IMR-90 (cell line): ENCODE data around the gene URB2. TPM values are rescaled to one million over a fixed set of nuclear protein-coding genes. Genes with fewer than 3 reads are reported as not detected.

Source experiments
- ATAC-seq: fragments of 200-7000 bp; cut with Tn5 transposase; 2 replicates; pipeline ENCODE4 v1.9.1; 2020; ENCODE audit warnings: low read depth, mild to moderate bottlenecking, moderate library complexity
- BruUV-seq: library from RNA; stranded (reverse); fragments of 400-500 nt; replicated peaks from 2 replicates; lab custom pipeline; 2021; lab: Mats Ljungman, UMichigan
- CTCF ChIA-PET: fragments of 300-600 bp; formaldehyde crosslinking; extraction: SDS; loops from one replicate; lab custom pipeline; 2021; ENCODE audit warnings: antibody characterized with exemption; lab: Yijun Ruan, JAX
- POLR2A ChIA-PET: fragments of 300-600 bp; sonication (Branson Sonifier 250); formaldehyde crosslinking; loops from one replicate; lab custom pipeline; 2022; ENCODE audit warnings: antibody characterized with exemption; ENCODE audit not compliant: unreplicated experiment; lab: Charles Lee
- DNase-seq: peaks from one replicate; pipeline ENCODE4 v3.0.0; 2013
- H2AFZ ChIP-seq: replicated peaks from 2 replicates; pipeline ENCODE3; 2013; ENCODE audit warnings: low read length, mild to moderate bottlenecking; ENCODE audit not compliant: poor library complexity
- H2AK5ac ChIP-seq: 2 replicates; pipeline ENCODE4 v1.6.1; 2013; ENCODE audit warnings: low read depth, low read length, inconsistent platforms
- H2AK9ac ChIP-seq: replicated peaks from 2 replicates; pipeline ENCODE3; 2013; ENCODE audit warnings: mild to moderate bottlenecking, low read depth, low read length, moderate library complexity; ENCODE audit not compliant: poor library complexity
- H2BK120ac ChIP-seq: 2 replicates; pipeline ENCODE4 v1.6.1; 2013; ENCODE audit warnings: low read depth, low read length, inconsistent platforms
- H2BK15ac ChIP-seq: 3 replicates; pipeline ENCODE4 v1.6.1; 2013; ENCODE audit warnings: low read depth, low read length, inconsistent platforms
- H2BK20ac ChIP-seq: 2 replicates; pipeline ENCODE4 v1.6.1; 2013; ENCODE audit warnings: low read depth, mild to moderate bottlenecking, inconsistent platforms, low read length, moderate library complexity
- H2BK5ac ChIP-seq: 2 replicates; pipeline ENCODE4 v1.6.1; 2013; ENCODE audit warnings: mild to moderate bottlenecking, low read depth, low read length, inconsistent platforms; ENCODE audit not compliant: poor library complexity, severe bottlenecking
- H3K14ac ChIP-seq: replicated peaks from 2 replicates; pipeline ENCODE4 v1.6.1; 2013; ENCODE audit warnings: low read depth, low read length, inconsistent platforms
- H3K18ac ChIP-seq: 2 replicates; pipeline ENCODE4 v1.6.1; 2013; ENCODE audit warnings: low read depth, low read length, control low read depth
- H3K23ac ChIP-seq: 2 replicates; pipeline ENCODE4 v1.6.1; 2013; ENCODE audit warnings: low read depth, low read length, inconsistent platforms
- H3K27ac ChIP-seq: 2 replicates; pipeline ENCODE4 v1.5.1; 2013; ENCODE audit warnings: mild to moderate bottlenecking, control low read depth, low read length; ENCODE audit not compliant: insufficient read depth
- H3K27me3 ChIP-seq: 2 replicates; pipeline ENCODE4 v1.6.1; 2013; ENCODE audit warnings: low read length; ENCODE audit not compliant: control insufficient read depth, insufficient read depth
- H3K36me3 ChIP-seq: 2 replicates; pipeline ENCODE4 v1.6.1; 2013; ENCODE audit warnings: low read length, mixed read lengths; ENCODE audit not compliant: control insufficient read depth, insufficient read depth
- H3K4ac ChIP-seq: 2 replicates; pipeline ENCODE4 v1.6.1; 2013; ENCODE audit warnings: low read depth, low read length, inconsistent platforms
- H3K4me1 ChIP-seq: 2 replicates; pipeline ENCODE4 v1.6.1; 2013; ENCODE audit warnings: low read length, mixed read lengths; ENCODE audit not compliant: control insufficient read depth, insufficient read depth
- H3K4me2 ChIP-seq: 2 replicates; pipeline ENCODE4 v1.6.1; 2013; ENCODE audit warnings: low read depth, mild to moderate bottlenecking, control low read depth, low read length, moderate library complexity
- H3K4me3 ChIP-seq: 2 replicates; pipeline ENCODE4 v1.5.1; 2013; ENCODE audit warnings: low read depth, mild to moderate bottlenecking, control low read depth, low read length, moderate library complexity; ENCODE audit not compliant: insufficient read depth
- H3K56ac ChIP-seq: 2 replicates; pipeline ENCODE4 v1.6.1; 2013; ENCODE audit warnings: low read length, inconsistent platforms; ENCODE audit not compliant: insufficient read depth; ENCODE audit errors: extremely low read depth
- H3K79me1 ChIP-seq, 2 experiments: 2 replicates each; pipeline ENCODE4 v1.6.1; 2013; ENCODE audit warnings: low read length in 2 of 2, inconsistent platforms in 1 of 2, low read depth in 1 of 2
- H3K9ac ChIP-seq: 2 replicates; pipeline ENCODE4 v1.6.1; 2013; ENCODE audit warnings: low read depth, low read length, control low read depth
- H3K9me1 ChIP-seq: 2 replicates; pipeline ENCODE4 v1.6.1; 2013; ENCODE audit warnings: low read length, inconsistent platforms; ENCODE audit not compliant: insufficient read depth
- H3K9me3 ChIP-seq: 2 replicates; pipeline ENCODE4 v1.6.1; 2013; ENCODE audit warnings: low read length; ENCODE audit not compliant: control insufficient read depth, insufficient read depth
- H4K20me1 ChIP-seq: 2 replicates; pipeline ENCODE4 v1.6.1; 2013; ENCODE audit warnings: low read length, inconsistent platforms; ENCODE audit not compliant: insufficient read depth
- H4K5ac ChIP-seq: 2 replicates; pipeline ENCODE4 v1.6.1; 2013; ENCODE audit warnings: mild to moderate bottlenecking, low read depth, low read length, control low read depth
- H4K8ac ChIP-seq, 2 experiments: 2 replicates each; pipeline ENCODE4 v1.6.1; 2013; ENCODE audit warnings: low read depth in 2 of 2, low read length in 2 of 2, control low read depth in 1 of 2, inconsistent platforms in 1 of 2
- H4K91ac ChIP-seq: 2 replicates; pipeline ENCODE4 v1.6.1; 2013; ENCODE audit warnings: low read depth, low read length, inconsistent platforms; ENCODE audit not compliant: insufficient read depth
- BHLHE40 ChIP-seq: fragments of 150-350 bp; IDR thresholded peaks from 2 replicates; pipeline ENCODE4 v1.6.1; 2016; ENCODE audit warnings: mild to moderate bottlenecking, low read depth, low read length
- CEBPB ChIP-seq: IDR thresholded peaks from 2 replicates; pipeline ENCODE4 v1.6.1; 2012; ENCODE audit warnings: low read depth, low read length, improper control_type of control experiment
- CHD1 ChIP-seq: IDR thresholded peaks from 2 replicates; pipeline ENCODE4 v1.6.1; 2012; ENCODE audit warnings: low read depth, low read length, improper control_type of control experiment
- FOS ChIP-seq: fragments of 150-350 bp; IDR thresholded peaks from 2 replicates; pipeline ENCODE4 v1.6.1; 2016; ENCODE audit warnings: low read depth, low read length
- MAFK ChIP-seq: IDR thresholded peaks from 2 replicates; pipeline ENCODE4 v1.6.1; 2012; ENCODE audit warnings: low read depth, low read length, improper control_type of control experiment
- MAZ ChIP-seq: IDR thresholded peaks from 2 replicates; pipeline ENCODE4 v1.6.1; 2012; ENCODE audit warnings: low read depth, mild to moderate bottlenecking, low read length, improper control_type of control experiment, moderate library complexity, borderline replicate concordance
- MXI1 ChIP-seq: IDR thresholded peaks from 2 replicates; pipeline ENCODE4 v1.6.1; 2012; ENCODE audit warnings: low read depth, mild to moderate bottlenecking, low read length, moderate library complexity, borderline replicate concordance
- NFE2L2 ChIP-seq: fragments of 150-350 bp; IDR thresholded peaks from 2 replicates; pipeline ENCODE4 v1.6.1; 2016; ENCODE audit warnings: low read depth, mild to moderate bottlenecking, low read length
- POLR2A ChIP-seq: IDR thresholded peaks from 2 replicates; pipeline ENCODE4 v1.6.1; 2012; ENCODE audit warnings: mild to moderate bottlenecking, low read depth, low read length
- RAD21 ChIP-seq: IDR thresholded peaks from 2 replicates; pipeline ENCODE4 v1.6.1; 2012; ENCODE audit warnings: low read length, improper control_type of control experiment
- RCOR1 ChIP-seq: IDR thresholded peaks from 2 replicates; pipeline ENCODE4 v1.6.1; 2012; ENCODE audit warnings: mild to moderate bottlenecking, low read length, improper control_type of control experiment; ENCODE audit not compliant: insufficient replicate concordance
- RFX5 ChIP-seq: IDR thresholded peaks from 2 replicates; pipeline ENCODE4 v1.8.0; 2012; ENCODE audit warnings: low read depth, mild to moderate bottlenecking, low read length, moderate library complexity
- SMC3 ChIP-seq: fragments of 150-350 bp; IDR thresholded peaks from 2 replicates; pipeline ENCODE4 v1.6.1; 2016; ENCODE audit warnings: low read depth, mild to moderate bottlenecking, antibody characterized with exemption, low read length, moderate library complexity
- WGBS, 2 experiments: methylation state at CpG; one replicate each; pipeline versions ENCODE4 v1.1.5 to v1.1.7; 2013; ENCODE audit warnings: missing lambda C conversion rate in 2 of 2; ENCODE audit not compliant: insufficient read length in 1 of 2; ENCODE audit errors: extremely low coverage in 2 of 2; 5-methylcytosine and 5-hydroxymethylcytosine counted together
- dilution Hi-C: fragments of 300-500 bp; cut with HindIII; formaldehyde crosslinking; loops from one replicate; pipeline ENCODE4 v1.14.3; 2018; ENCODE audit warnings: low sequenced_read_pairs; ENCODE audit not compliant: unreplicated experiment
- in situ Hi-C: fragments of 300-500 bp; cut with MboI; formaldehyde crosslinking; loops from 3 replicates; pipeline ENCODE4 v1.14.3; 2019; ENCODE audit warnings: low sequenced_read_pairs, inconsistent platforms, mixed read lengths
- intact Hi-C: fragments of 100-400 bp; cut with micrococcal nuclease; formaldehyde crosslinking; loops from 2 replicates; pipeline ENCODE4 v1.10.0; 2022
- polyA plus RNA-seq, 3 experiments: library from polyadenylated mRNA; depleted of rRNA; stranded (reverse); fragments of >200 nt; gene quantifications; 2 replicates each; pipeline ENCODE4 v1.2.3, GENCODE V29; 2012; ENCODE audit warnings: low replicate concordance in 1 of 3
- total RNA-seq: library from RNA; depleted of rRNA; stranded (reverse); fragments of >200 nt; gene quantifications from 2 replicates; pipeline ENCODE4 v1.2.3, GENCODE V29; 2012
- TF ChIP-seq, protein P1 (sequence below): conservative IDR thresholded peaks from 2 replicates; pipeline ENCODE4 v1.5.1; 2012; ENCODE audit warnings: mild to moderate bottlenecking, low read depth, low read length, improper control_type of control experiment
- TF ChIP-seq, protein P2 (sequence below): fragments of 150-350 bp; IDR thresholded peaks from 2 replicates; pipeline ENCODE4 v1.6.1; 2017; ENCODE audit warnings: mild to moderate bottlenecking, antibody characterized with exemption, low read length, low read depth
- TF ChIP-seq, protein P3 (sequence below): fragments of 150-350 bp; IDR thresholded peaks from 2 replicates; pipeline ENCODE4 v1.6.1; 2016; ENCODE audit warnings: low read depth, mild to moderate bottlenecking, low read length, moderate library complexity, borderline replicate concordance

Gene URB2
- total and polyA plus RNA-seq, 2 of the 4 experiments (the other 2 are of a cell fraction), result 5.9 to 15.4 TPM

DNA sequence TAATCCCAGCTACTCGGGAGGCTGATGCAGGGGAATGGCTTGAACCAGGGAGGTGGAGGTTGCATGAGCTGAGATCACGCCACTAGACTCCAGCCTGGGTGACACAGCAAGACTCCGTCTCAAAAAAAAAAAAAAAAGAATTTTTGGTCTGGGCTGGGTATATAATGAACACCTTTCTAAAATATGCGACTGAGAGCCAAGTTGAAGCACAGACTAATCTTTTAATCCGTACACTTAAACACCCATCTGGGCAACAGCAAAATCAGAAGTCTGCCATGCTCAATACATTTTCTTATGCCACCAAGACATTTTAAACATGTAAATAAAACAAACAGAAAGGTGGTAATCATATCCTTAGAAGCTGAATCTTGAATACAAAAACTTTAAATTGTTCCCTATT lies 35.9 kb upstream of the URB2 start:
- no peak overlapping the region for H3K14ac ChIP-seq
- H3K27ac ChIP-seq, result no peak overlapping the region
- no TSS peak for BruUV-seq
- H4K5ac ChIP-seq, result no peak overlapping the region
- TF ChIP-seq RFX5 (no peak), FOS (no peak), CHD1 (no peak), CEBPB (no peak), MAFK (no peak), MXI1 (no peak), MAZ (no peak), NFE2L2 (no peak), BHLHE40 (no peak), RAD21 (no peak), SMC3 (no peak), POLR2A (no peak), RCOR1 (no peak)
- TF ChIP-seq, protein P1, sequence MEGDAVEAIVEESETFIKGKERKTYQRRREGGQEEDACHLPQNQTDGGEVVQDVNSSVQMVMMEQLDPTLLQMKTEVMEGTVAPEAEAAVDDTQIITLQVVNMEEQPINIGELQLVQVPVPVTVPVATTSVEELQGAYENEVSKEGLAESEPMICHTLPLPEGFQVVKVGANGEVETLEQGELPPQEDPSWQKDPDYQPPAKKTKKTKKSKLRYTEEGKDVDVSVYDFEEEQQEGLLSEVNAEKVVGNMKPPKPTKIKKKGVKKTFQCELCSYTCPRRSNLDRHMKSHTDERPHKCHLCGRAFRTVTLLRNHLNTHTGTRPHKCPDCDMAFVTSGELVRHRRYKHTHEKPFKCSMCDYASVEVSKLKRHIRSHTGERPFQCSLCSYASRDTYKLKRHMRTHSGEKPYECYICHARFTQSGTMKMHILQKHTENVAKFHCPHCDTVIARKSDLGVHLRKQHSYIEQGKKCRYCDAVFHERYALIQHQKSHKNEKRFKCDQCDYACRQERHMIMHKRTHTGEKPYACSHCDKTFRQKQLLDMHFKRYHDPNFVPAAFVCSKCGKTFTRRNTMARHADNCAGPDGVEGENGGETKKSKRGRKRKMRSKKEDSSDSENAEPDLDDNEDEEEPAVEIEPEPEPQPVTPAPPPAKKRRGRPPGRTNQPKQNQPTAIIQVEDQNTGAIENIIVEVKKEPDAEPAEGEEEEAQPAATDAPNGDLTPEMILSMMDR, result no peak
- TF ChIP-seq, protein P2, sequence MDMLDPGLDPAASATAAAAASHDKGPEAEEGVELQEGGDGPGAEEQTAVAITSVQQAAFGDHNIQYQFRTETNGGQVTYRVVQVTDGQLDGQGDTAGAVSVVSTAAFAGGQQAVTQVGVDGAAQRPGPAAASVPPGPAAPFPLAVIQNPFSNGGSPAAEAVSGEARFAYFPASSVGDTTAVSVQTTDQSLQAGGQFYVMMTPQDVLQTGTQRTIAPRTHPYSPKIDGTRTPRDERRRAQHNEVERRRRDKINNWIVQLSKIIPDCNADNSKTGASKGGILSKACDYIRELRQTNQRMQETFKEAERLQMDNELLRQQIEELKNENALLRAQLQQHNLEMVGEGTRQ, result no peak
- TF ChIP-seq, protein P3, sequence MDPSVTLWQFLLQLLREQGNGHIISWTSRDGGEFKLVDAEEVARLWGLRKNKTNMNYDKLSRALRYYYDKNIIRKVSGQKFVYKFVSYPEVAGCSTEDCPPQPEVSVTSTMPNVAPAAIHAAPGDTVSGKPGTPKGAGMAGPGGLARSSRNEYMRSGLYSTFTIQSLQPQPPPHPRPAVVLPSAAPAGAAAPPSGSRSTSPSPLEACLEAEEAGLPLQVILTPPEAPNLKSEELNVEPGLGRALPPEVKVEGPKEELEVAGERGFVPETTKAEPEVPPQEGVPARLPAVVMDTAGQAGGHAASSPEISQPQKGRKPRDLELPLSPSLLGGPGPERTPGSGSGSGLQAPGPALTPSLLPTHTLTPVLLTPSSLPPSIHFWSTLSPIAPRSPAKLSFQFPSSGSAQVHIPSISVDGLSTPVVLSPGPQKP, result no peak
- no peak overlapping the region for H4K91ac ChIP-seq
- no peak overlapping the region for H3K23ac ChIP-seq
- H4K20me1 ChIP-seq, result no peaks in the 10 kb centered on the region; the same call in 1 of the 2 replicates
- H3K4me2 ChIP-seq, result no peak overlapping the region
- intact Hi-C loops, result no loop called here
- no peak overlapping the region for H3K56ac ChIP-seq
- no peak overlapping the region for H3K9ac ChIP-seq
- CTCF ChIA-PET, result interaction anchor here (1.3 kb wide), 1 partner anchor 11 kb away, joined by 3 read pairs; no protein-coding TSS in a partner anchor
- H3K36me3 ChIP-seq, result peaks cover 15% of the 10 kb centered on the region
- no peak overlapping the region for H2AK5ac ChIP-seq
- H3K4me3 ChIP-seq, result no peak overlapping the region
- no peak overlapping the region for H3K4ac ChIP-seq
- H2AK9ac ChIP-seq, result no peak overlapping the region
- no peak overlapping the region for H3K18ac ChIP-seq
- H2BK20ac ChIP-seq, result no peak overlapping the region
- no peaks in the 10 kb centered on the region for H3K9me3 ChIP-seq
- H3K79me1 ChIP-seq, result peaks cover 14 to 15% of the 10 kb centered on the region in 2 experiments
- H3K4me1 ChIP-seq, result no peaks in the 10 kb centered on the region
- H3K27me3 ChIP-seq, result no peaks in the 10 kb centered on the region
- DNase-seq, result no peak
- H2BK15ac ChIP-seq, result no peak overlapping the region
- no peak for ATAC-seq
- no peak overlapping the region for H4K8ac ChIP-seq
- H2BK120ac ChIP-seq, result no peak overlapping the region
- POLR2A ChIA-PET, result no interaction called here
- in situ Hi-C loops, result no loop called here
- WGBS, 2 experiments, result 80% methylated on average over 1 of the region's 5 CpGs; no CpG with 5 or more reads in 1 of the 2 experiments
- no peak overlapping the region for H2BK5ac ChIP-seq
- 0 out of 2 replicates have a peak, but pooled peaks cover 7% of the 10 kb centered on the region for H3K9me1 ChIP-seq
- dilution Hi-C loops, result no loop called here
- no peak overlapping the region for H2AFZ ChIP-seq
